HCT116 (cell line): ENCODE results near the gene PDPK1. TPM values are rescaled to one million over a fixed set of nuclear protein-coding genes. Genes with fewer than 3 reads are reported as not detected.

ENCODE experiments used
- ATAC-seq: fragments of 200-7000 bp; cut with Tn5 transposase; 2 replicates; pipeline ENCODE4 v1.9.1; 2020; ENCODE audit warnings: mild to moderate bottlenecking, moderate library complexity
- BruUV-seq: library from RNA; stranded (reverse); fragments of 400-500 nt; replicated peaks from 2 replicates; lab custom pipeline; 2021; lab: Mats Ljungman, UMichigan
- CTCF ChIA-PET: fragments of 300-600 bp; sonication (Branson Sonifier 250); formaldehyde crosslinking; loops from one replicate; lab custom pipeline; 2021; ENCODE audit warnings: antibody characterized with exemption; lab: Charles Lee
- POLR2A ChIA-PET: fragments of 300-600, 350-600 bp; sonication (Branson Sonifier 250); formaldehyde crosslinking; loops from one replicate; lab custom pipeline; 2021; ENCODE audit warnings: antibody characterized with exemption; lab: Charles Lee
- RAD21 ChIA-PET, 2 experiments: fragments of 300-600 bp; sonication (Branson Sonifier 250); formaldehyde crosslinking; loops; one replicate each; lab custom pipeline; 2023; ENCODE audit warnings: low total read pairs in 2 of 2; ENCODE audit not compliant: uncharacterized antibody in 2 of 2, unreplicated experiment in 2 of 2, low non-redundant PET in 1 of 2; lab: Charles Lee
- DNase-seq: peaks from one replicate; pipeline ENCODE4 v3.0.0-alpha.2; 2010; ENCODE audit warnings: low read depth, low spot score
- H2AFZ ChIP-seq: fragments of 200-600 bp; shearing (Covaris generic), sonication (generic); 2 replicates; pipeline ENCODE4 v1.6.1; 2017; ENCODE audit warnings: low read depth, mixed run types, mixed read lengths, antibody characterized with exemption, low read length; ENCODE audit not compliant: poor library complexity, severe bottlenecking
- H3K27ac ChIP-seq: 2 replicates; pipeline ENCODE4 v1.5.1; 2012; ENCODE audit warnings: low read depth, low read length
- H3K27me3 ChIP-seq: fragments of 200-600 bp; sonication (generic); 2 replicates; pipeline ENCODE4 v1.6.1; 2016; ENCODE audit warnings: mixed run types, low read length, mixed read lengths; ENCODE audit not compliant: insufficient read depth
- H3K36me3 ChIP-seq, 2 experiments: fragments of 200-500 bp in 1 of 2; fragments of 200-600 bp in 1 of 2; sonication (Bioruptor generic) in 1 of 2; sonication (generic) in 1 of 2; 2 replicates each; pipeline versions ENCODE4 v1.5.1 to v1.6.1; 2014 to 2016; ENCODE audit warnings: low read length in 2 of 2, inconsistent platforms in 1 of 2, mixed read lengths in 1 of 2, mixed run types in 1 of 2; ENCODE audit not compliant: insufficient read depth in 2 of 2, control insufficient read depth in 1 of 2
- H3K4me1 ChIP-seq, 2 experiments: fragments of 200-600 bp in 1 of 2; sonication (generic) in 1 of 2; 2 replicates each; pipeline versions ENCODE4 v1.5.1 to v1.6.1; 2012 to 2017; ENCODE audit warnings: low read length in 2 of 2, inconsistent platforms in 1 of 2, mild to moderate bottlenecking in 1 of 2, mixed read lengths in 1 of 2, mixed run types in 1 of 2, moderate library complexity in 1 of 2; ENCODE audit not compliant: insufficient read depth in 2 of 2, control insufficient read depth in 1 of 2
- H3K4me2 ChIP-seq: fragments of 200-600 bp; sonication (generic); 2 replicates; pipeline ENCODE4 v1.6.1; 2017; ENCODE audit warnings: mixed run types, low read length, mixed read lengths
- H3K4me3 ChIP-seq, 2 experiments: fragments of 200-600 bp in 1 of 2; sonication (generic) in 1 of 2; replicated peaks in 1 of 2; 2 replicates each; pipeline ENCODE4 v1.5.1; 2011 to 2016; ENCODE audit warnings: low read length in 2 of 2, control low read depth in 1 of 2, low read depth in 1 of 2, mild to moderate bottlenecking in 1 of 2, mixed read lengths in 1 of 2, mixed run types in 1 of 2
- H3K79me2 ChIP-seq: fragments of 200-600 bp; sonication (generic); 2 replicates; pipeline ENCODE4 v1.6.1; 2017; ENCODE audit warnings: mild to moderate bottlenecking, mixed run types, low read length, moderate library complexity, mixed read lengths; ENCODE audit not compliant: insufficient read depth
- H3K9ac ChIP-seq: fragments of 200-600 bp; sonication (generic); 2 replicates; pipeline ENCODE4 v1.6.1; 2016; ENCODE audit warnings: low read length, mixed read lengths
- H3K9me2 ChIP-seq: fragments of 200-600 bp; sonication (generic), shearing (Covaris generic); 2 replicates; pipeline ENCODE4 v1.6.1; 2017; ENCODE audit warnings: mixed run types, mild to moderate bottlenecking, moderate library complexity; ENCODE audit not compliant: insufficient read depth
- H3K9me3 ChIP-seq, 2 experiments: fragments of 200-500 bp in 1 of 2; fragments of 200-600 bp in 1 of 2; sonication (Bioruptor generic) in 1 of 2; sonication (generic) in 1 of 2; 2 replicates each; pipeline ENCODE4 v1.6.1; 2014 to 2017; ENCODE audit warnings: low read length in 2 of 2, mixed read lengths in 2 of 2, inconsistent platforms in 1 of 2, low read depth in 1 of 2, mild to moderate bottlenecking in 1 of 2, mixed run types in 1 of 2, moderate library complexity in 1 of 2; ENCODE audit not compliant: control insufficient read depth in 1 of 2, insufficient read depth in 1 of 2
- H4K20me1 ChIP-seq: fragments of 200-600 bp; sonication (generic), shearing (Covaris generic); 2 replicates; pipeline ENCODE4 v1.6.1; 2017; ENCODE audit warnings: mixed run types, mild to moderate bottlenecking, moderate library complexity; ENCODE audit not compliant: insufficient read depth
- ATF3 ChIP-seq: IDR thresholded peaks from 2 replicates; pipeline ENCODE4 v1.6.1; 2012
- CTCF ChIP-seq, 3 experiments: fragments of 200-600 bp in 1 of 3; sonication (generic) in 1 of 3; IDR thresholded peaks in 2 of 3; conservative IDR thresholded peaks in 1 of 3; 2 replicates each; pipeline ENCODE4 v1.5.1; 2012 to 2017; ENCODE audit warnings: low read depth in 2 of 3, low read length in 2 of 3, antibody characterized with exemption in 1 of 3, borderline replicate concordance in 1 of 3, control low read depth in 1 of 3, mild to moderate bottlenecking in 1 of 3, mixed read lengths in 1 of 3, mixed run types in 1 of 3, moderate library complexity in 1 of 3; ENCODE audit not compliant: insufficient read depth in 1 of 3
- EZH2phosphoT487 ChIP-seq: fragments of 200-600 bp; IDR thresholded peaks from 2 replicates; pipeline ENCODE4 v1.6.1; 2018; ENCODE audit warnings: antibody characterized with exemption, borderline replicate concordance
- FOSL1 ChIP-seq: IDR thresholded peaks from 2 replicates; pipeline ENCODE4 v1.6.1; 2012; ENCODE audit warnings: low read depth
- JUND ChIP-seq: IDR thresholded peaks from 2 replicates; pipeline ENCODE4 v1.6.1; 2012
- MAX ChIP-seq: IDR thresholded peaks from 2 replicates; pipeline ENCODE4 v1.6.1; 2012
- POLR2A ChIP-seq: IDR thresholded peaks from 2 replicates; pipeline ENCODE4 v1.7.0; 2011; ENCODE audit warnings: borderline replicate concordance; ENCODE audit not compliant: insufficient read depth, insufficient read length; ENCODE audit errors: extremely low read depth
- POLR2AphosphoS5 ChIP-seq: IDR thresholded peaks from 2 replicates; pipeline ENCODE4 v1.6.1; 2011; ENCODE audit warnings: mild to moderate bottlenecking, low read depth, low read length, moderate library complexity
- RAD21 ChIP-seq: IDR thresholded peaks from 2 replicates; pipeline ENCODE4 v1.6.1; 2012; ENCODE audit warnings: low read depth, mild to moderate bottlenecking
- SIN3A ChIP-seq: IDR thresholded peaks from 2 replicates; pipeline ENCODE4 v1.6.1; 2012; ENCODE audit warnings: low read depth
- SP1 ChIP-seq: IDR thresholded peaks from 2 replicates; pipeline ENCODE4 v1.6.1; 2012; ENCODE audit warnings: low read depth
- TCF7L2 ChIP-seq: IDR thresholded peaks from 2 replicates; pipeline ENCODE4 v1.7.0; 2011; ENCODE audit warnings: borderline replicate concordance, inconsistent platforms; ENCODE audit not compliant: insufficient read depth, insufficient read length; ENCODE audit errors: extremely low read depth
- YY1 ChIP-seq: IDR thresholded peaks from 2 replicates; pipeline ENCODE4 v1.6.1; 2011; ENCODE audit warnings: low read length, low read depth, moderate library complexity, mild to moderate bottlenecking; ENCODE audit not compliant: insufficient replicate concordance; ENCODE audit errors: extremely low read depth
- ZBTB33 ChIP-seq: IDR thresholded peaks from 2 replicates; pipeline ENCODE4 v1.6.1; 2011; ENCODE audit warnings: mild to moderate bottlenecking, low read length, moderate library complexity; ENCODE audit not compliant: insufficient replicate concordance; ENCODE audit errors: extremely low read depth
- intact Hi-C: fragments of 100-400 bp; cut with micrococcal nuclease; formaldehyde crosslinking; loops from 2 replicates; pipeline ENCODE4 v1.10.0; 2022
- total RNA-seq: library from RNA; stranded (reverse); gene quantifications from one replicate; pipeline ENCODE4 v1.2.1, GENCODE V29; 2021; ENCODE audit not compliant: unreplicated experiment

PDPK1 gene
- total RNA-seq, 1 experiment from 2014 or later: 36.1 TPM

- Histone ChIP-seq H3K9ac (peak within 1 kb of the TSS; percentile 94), H2AFZ (no peak within 1 kb of the TSS), H3K27me3 (no peaks in the 10 kb centered on the region), H3K4me2 (peak within 1 kb of the TSS; percentile 99), H3K9me3 (no peaks in the 10 kb centered on the region), H3K36me3 (peaks cover 9 to 18% of the 10 kb centered on the region in 2 experiments; a peak in 2 of 4 replicates), H3K79me2 (peaks cover 73% of the 10 kb centered on the region), H3K4me3 (peak within 1 kb of the TSS; percentile 77 to 89), H3K4me1 (peaks cover 16 to 43% of the 10 kb centered on the region in 2 experiments), H4K20me1 (peaks cover 5% of the 10 kb centered on the region; the same call in 1 of the 2 replicates), H3K9me2 (no peaks in the 10 kb centered on the region), H3K27ac (peak within 1 kb of the TSS; percentile 57)
- RAD21 ChIA-PET: no interaction called here
- CTCF ChIA-PET: no interaction called here
- peak; percentile 69 for DNase-seq
- no TSS peak for BruUV-seq
- ATAC-seq: peak; percentile 71
- POLR2A ChIA-PET: interaction anchor here (0.6 to 1.8 kb wide), 3 partner anchors 12 to 251 kb away, joined by 3 to 6 read pairs (median 4); partner anchors contain the start of gene PDPK1
- no peak for TF ChIP-seq EZH2phosphoT487
- peak; percentile 94 for TF ChIP-seq MAX
- peak; percentile 49; the same call in 1 of the 2 replicates for TF ChIP-seq SP1
- no peak; the same call in 1 of the 2 replicates for TF ChIP-seq ATF3
- TF ChIP-seq CTCF (IDR thresholded peaks at IDR 0.05 in 2 of 3, conservative IDR thresholded peaks at IDR 0.05 in 1 of 3; ENCODE audit: borderline replicate concordance in 1 of 3, insufficient read depth in 1 of 3, low read depth in 2 of 3, low read length in 2 of 3): no peak
- no peak for TF ChIP-seq TCF7L2
- TF ChIP-seq SIN3A: peak; percentile 93
- peak; percentile 72 for TF ChIP-seq JUND
- peak; percentile 37 for TF ChIP-seq YY1
- TF ChIP-seq POLR2AphosphoS5: peak; percentile 82
- no peak for TF ChIP-seq RAD21
- no peak for TF ChIP-seq POLR2A
- TF ChIP-seq ZBTB33: peak; percentile 84
- no peak for TF ChIP-seq FOSL1
- intact Hi-C loops: no loop called here
These were observed 17.6 kb upstream of the PDPK1 start, which contains the start of gene AMDHD2 for GRCh38 chr16:2520097-2520783. Gene AMDHD2 (plus strand): TSS chr16:2520371. CDS start chr16:2520459, 88 bp downstream.
